Esophagus squamous epithelium (tissue), 4 donors: Measurements from ENCODE around the gene OR51B4.
"Not testable (repeated sequence)": the region's sequence is repeated elsewhere in the genome, so short reads cannot be mapped to it uniquely, and the experiment has no call there.

Source experiments
- POLR2A ChIP-seq, 4 donors: fragments of 450-650 bp; IDR thresholded peaks; one replicate each; pipeline ENCODE4 v1.6.1; 2017; ENCODE audit warnings: antibody characterized with exemption in 4 of 4, mild to moderate bottlenecking in 4 of 4, moderate library complexity in 3 of 4
- TF ChIP-seq, protein P1 (sequence below), 6 experiments: fragments of 450-650 bp in 4 of 6; fragments of 200-600 bp in 2 of 6; sonication (generic) in 2 of 6; IDR thresholded peaks; one replicate each; pipeline ENCODE4 v1.5.1; 2016 to 2019; ENCODE audit warnings: antibody characterized with exemption in 6 of 6, mild to moderate bottlenecking in 4 of 6, moderate library complexity in 4 of 6

DNA sequence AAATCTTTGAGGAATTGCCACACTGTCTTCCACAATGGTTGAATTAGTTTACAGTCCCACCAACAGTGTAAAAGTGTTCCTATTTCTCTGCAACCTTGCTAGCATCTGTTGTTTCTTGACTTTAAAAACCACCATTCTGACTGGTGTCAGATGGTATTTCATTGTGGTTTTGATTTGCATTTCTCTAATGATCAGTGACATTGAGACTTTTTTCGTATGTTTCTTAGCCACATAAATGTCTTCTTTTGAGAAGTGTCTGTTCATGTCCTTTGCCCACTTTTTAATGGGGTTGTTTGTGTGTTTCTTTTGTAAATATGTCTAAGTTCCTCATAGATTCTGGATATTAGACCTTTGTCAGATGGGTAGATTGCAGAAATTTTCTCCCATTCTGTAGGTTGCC, 35.5 kb upstream of the OR51B4 start:
- TF ChIP-seq, protein P1, sequence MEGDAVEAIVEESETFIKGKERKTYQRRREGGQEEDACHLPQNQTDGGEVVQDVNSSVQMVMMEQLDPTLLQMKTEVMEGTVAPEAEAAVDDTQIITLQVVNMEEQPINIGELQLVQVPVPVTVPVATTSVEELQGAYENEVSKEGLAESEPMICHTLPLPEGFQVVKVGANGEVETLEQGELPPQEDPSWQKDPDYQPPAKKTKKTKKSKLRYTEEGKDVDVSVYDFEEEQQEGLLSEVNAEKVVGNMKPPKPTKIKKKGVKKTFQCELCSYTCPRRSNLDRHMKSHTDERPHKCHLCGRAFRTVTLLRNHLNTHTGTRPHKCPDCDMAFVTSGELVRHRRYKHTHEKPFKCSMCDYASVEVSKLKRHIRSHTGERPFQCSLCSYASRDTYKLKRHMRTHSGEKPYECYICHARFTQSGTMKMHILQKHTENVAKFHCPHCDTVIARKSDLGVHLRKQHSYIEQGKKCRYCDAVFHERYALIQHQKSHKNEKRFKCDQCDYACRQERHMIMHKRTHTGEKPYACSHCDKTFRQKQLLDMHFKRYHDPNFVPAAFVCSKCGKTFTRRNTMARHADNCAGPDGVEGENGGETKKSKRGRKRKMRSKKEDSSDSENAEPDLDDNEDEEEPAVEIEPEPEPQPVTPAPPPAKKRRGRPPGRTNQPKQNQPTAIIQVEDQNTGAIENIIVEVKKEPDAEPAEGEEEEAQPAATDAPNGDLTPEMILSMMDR (IDR thresholded peaks at IDR 0.05), result not testable (repeated sequence)
- not testable (repeated sequence) for TF ChIP-seq POLR2A (IDR thresholded peaks at IDR 0.05)
